Measurements from ENCODE around the gene MRTFA. TPM values are rescaled to one million over a fixed set of nuclear protein-coding genes. Genes with fewer than 3 reads are reported as not detected.

MRTFA gene
- total and polyA plus RNA-seq, 8 donors = 11.1 to 706 (median 61.2) TPM

DNA sequence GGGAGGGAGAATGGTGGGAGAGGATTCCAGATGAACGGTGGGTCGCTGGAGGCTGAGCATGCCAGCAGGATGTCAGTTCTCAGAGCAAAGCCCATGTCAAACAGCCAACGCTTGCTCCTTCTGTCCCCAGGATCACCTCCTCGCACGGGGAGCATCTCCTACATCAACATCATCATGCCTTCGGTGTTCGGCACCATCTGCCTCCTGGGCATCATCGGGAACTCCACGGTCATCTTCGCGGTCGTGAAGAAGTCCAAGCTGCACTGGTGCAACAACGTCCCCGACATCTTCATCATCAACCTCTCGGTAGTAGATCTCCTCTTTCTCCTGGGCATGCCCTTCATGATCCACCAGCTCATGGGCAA is 44.3 kb upstream of the MRTFA start:
- TF ChIP-seq POLR2AphosphoS5 (IDR thresholded peaks at IDR 0.05) = no peak
- intact Hi-C loops (cut with DNase I; ENCODE audit: low total_unique reads) = loop anchor here (5.0 kb wide), 1 partner anchor 76 kb away; no protein-coding TSS in a partner anchor
- WGBS, 5 donors = 91 to 96% (median 92%) methylated on average over 15 of the region's 15 CpGs

DNA sequence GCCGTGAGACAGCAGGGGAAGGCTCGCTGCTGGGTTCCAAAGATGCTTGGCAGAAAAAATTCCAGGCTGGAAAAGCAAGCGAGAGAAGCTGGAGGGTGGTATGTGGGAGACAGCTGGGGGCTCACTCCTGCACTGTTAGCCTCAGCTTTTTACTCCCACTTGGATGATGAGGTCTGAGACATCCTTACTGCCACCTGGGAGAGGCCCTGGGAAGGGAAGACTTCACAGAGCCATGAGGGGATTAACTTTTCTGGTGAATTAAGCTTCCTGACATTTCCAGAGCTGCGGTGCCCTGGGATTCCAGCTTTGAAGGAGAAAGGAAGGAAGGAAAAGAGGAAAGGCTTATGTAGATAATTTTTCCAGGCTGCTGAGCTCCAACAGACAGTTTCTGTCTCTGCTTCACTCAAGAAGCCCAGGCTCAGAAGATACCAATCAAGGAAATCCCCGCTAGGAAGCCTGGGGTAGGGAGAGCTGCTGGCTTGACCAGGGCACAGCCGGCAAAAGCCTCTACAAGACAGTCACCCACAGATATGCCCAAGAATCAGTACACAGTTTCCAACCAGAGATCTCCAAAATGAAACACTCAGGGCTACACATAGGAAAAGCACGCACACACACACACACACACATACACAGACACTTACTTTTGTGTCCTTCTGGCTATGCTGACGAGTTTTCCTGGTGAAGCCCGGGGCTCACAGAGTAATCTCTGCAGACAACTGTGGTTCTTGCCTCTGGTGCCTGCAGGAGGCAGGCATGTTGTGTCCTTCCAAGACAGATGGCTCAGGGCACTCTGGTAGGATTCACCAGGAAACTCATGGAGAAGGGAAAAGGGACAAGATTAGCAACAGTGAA is 43.7 kb upstream of the MRTFA start:
- Histone ChIP-seq H3K4me3 (peak overlapping the region in 1 of 4 donors; percentile 12), H3K27ac (no peak overlapping the region), H3K27me3 (peaks cover 0 to 49% (median 11%) of the 10 kb centered on the region in 3 donors), H3K4me1 (peaks cover 6 to 29% (median 20%) of the 10 kb centered on the region in 4 donors), H3K36me3 (no peaks in the 10 kb centered on the region), H3K9me3 (no peaks in the 10 kb centered on the region)
- 43 to 53% (median 47%) methylated on average over 9 of the region's 9 CpGs for WGBS, 5 donors
- TF ChIP-seq EP300 (IDR thresholded peaks at IDR 0.05) (no peak), POLR2AphosphoS5 (IDR thresholded peaks at IDR 0.05) (no peak)
- TF ChIP-seq, protein P1, sequence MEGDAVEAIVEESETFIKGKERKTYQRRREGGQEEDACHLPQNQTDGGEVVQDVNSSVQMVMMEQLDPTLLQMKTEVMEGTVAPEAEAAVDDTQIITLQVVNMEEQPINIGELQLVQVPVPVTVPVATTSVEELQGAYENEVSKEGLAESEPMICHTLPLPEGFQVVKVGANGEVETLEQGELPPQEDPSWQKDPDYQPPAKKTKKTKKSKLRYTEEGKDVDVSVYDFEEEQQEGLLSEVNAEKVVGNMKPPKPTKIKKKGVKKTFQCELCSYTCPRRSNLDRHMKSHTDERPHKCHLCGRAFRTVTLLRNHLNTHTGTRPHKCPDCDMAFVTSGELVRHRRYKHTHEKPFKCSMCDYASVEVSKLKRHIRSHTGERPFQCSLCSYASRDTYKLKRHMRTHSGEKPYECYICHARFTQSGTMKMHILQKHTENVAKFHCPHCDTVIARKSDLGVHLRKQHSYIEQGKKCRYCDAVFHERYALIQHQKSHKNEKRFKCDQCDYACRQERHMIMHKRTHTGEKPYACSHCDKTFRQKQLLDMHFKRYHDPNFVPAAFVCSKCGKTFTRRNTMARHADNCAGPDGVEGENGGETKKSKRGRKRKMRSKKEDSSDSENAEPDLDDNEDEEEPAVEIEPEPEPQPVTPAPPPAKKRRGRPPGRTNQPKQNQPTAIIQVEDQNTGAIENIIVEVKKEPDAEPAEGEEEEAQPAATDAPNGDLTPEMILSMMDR (IDR thresholded peaks at IDR 0.05) = no peak
- DNase-seq = no peak
- intact Hi-C loops (cut with DNase I; ENCODE audit: low total_unique reads) = loop anchor here (5.0 kb wide), 1 partner anchor 77 kb away; no protein-coding TSS in a partner anchor

More for the DNA sequence above, 44.3 kb upstream of the MRTFA start:
- Histone ChIP-seq H3K27me3 (peaks cover 0 to 52% (median 11%) of the 10 kb centered on the region in 3 donors), H3K9me3 (no peaks in the 10 kb centered on the region), H3K4me1 (peaks cover 6 to 29% (median 20%) of the 10 kb centered on the region in 4 donors), H3K36me3 (no peaks in the 10 kb centered on the region), H3K27ac (no peak overlapping the region), H3K4me3 (no peak overlapping the region)
- DNase-seq = no peak

DNA sequence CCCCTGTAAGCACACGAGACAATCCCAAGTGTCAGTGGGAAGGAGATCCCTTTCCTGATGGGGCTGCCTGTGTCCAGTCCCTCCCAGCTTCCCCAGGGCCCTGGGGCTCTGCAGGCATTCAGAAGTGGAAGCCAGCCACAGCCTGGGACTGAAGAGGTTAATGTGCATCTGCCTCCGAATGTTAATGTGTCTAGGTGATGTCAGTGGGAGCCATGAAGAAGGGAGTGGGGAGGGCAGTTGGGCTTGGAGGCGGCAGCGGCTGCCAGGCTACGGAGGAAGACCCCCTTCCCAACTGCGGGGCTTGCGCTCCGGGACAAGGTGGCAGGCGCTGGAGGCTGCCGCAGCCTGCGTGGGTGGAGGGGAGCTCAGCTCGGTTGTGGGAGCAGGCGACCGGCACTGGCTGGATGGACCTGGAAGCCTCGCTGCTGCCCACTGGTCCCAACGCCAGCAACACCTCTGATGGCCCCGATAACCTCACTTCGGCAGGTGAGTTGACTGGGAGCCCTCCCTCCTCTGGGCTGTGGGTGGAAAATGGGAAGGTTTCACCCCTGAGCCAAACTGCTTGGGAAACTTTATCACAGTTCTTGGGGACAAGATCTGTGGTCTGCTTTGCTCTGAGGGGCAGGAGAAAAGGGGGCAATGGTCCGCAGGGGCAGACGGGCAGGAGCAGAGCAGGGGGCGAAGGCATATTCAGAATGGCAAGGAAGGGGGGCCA is 42.9 kb upstream of the MRTFA start, which contains the start of gene MCHR1:
Gene MCHR1, plus strand, starts transcription at position 236 of the 715 bp plus-strand sequence. Its CDS starts 169 bp downstream, at position 405.
- Histone ChIP-seq H3K4me1 (peaks cover 6 to 29% (median 20%) of the 10 kb centered on the region in 4 donors), H3K9me3 (no peaks in the 10 kb centered on the region), H3K27me3 (peaks cover 0 to 41% (median 11%) of the 10 kb centered on the region in 3 donors), H3K4me3 (peak within 1 kb of the TSS; percentile 11 to 28 (median 20)), H3K27ac (no peak within 1 kb of the TSS), H3K36me3 (no peaks in the 10 kb centered on the region)
- 9 to 20% (median 14%) methylated on average over 14 to 21 of the region's 21 CpGs for WGBS, 5 donors
- intact Hi-C loops (cut with DNase I; ENCODE audit: low total_unique reads) = no loop called here
- DNase-seq = peak in 1 of 2 donors; percentile 57
- TF ChIP-seq EP300 (IDR thresholded peaks at IDR 0.05) (no peak), POLR2A (IDR thresholded peaks at IDR 0.05) (no peak), POLR2AphosphoS5 (IDR thresholded peaks at IDR 0.05) (no peak)
- TF ChIP-seq, protein P1 (IDR thresholded peaks at IDR 0.05) = no peak

DNA sequence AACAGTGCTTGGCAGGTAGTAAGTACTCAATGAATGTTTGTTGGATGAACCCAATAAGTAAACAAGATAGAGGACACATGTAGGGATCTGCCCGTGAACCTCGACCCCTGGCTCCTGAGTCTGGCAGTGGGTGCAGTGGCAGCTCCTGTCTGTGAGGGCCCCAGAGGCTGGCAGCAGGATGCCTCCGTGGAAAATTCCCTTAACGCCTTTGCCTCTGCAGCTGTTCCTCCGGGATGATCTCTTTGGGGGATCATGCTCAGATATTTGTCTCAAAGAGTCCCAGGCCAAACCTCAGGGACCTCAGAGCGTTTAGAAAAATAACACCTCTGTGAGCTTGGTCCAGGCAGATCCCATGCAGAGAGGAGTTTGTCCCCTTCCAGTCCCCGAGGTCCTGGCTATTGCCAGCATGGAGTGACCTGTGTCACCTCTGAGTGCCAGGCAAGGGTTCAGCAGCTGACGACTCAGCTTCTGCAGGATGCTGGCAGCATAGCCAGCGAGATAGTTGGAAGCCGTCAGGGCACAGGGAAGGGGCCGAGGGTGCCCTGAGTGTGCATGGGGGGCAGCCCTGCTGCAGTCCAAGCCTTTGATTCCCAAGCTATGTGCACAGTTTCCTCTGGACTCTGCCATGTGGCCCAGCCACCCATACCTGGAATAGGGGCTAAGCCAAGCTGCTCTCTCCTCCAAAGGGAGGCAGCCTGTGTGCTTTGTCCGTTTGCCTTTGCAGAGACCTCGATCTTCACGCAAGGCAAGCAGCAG is 42.2 kb upstream of the MRTFA start:
- intact Hi-C loops (cut with DNase I; ENCODE audit: low total_unique reads) = no loop called here
- DNase-seq = no peak
- peak overlapping the region in 2 of 4 donors; percentile 12 to 28 for H3K4me3 ChIP-seq
- H3K9me3 ChIP-seq = no peaks in the 10 kb centered on the region
- H3K36me3 ChIP-seq = no peaks in the 10 kb centered on the region
- H3K27me3 ChIP-seq = peaks cover 0 to 34% (median 11%) of the 10 kb centered on the region in 3 donors
- TF ChIP-seq POLR2A (IDR thresholded peaks at IDR 0.05) (no peak), EP300 (IDR thresholded peaks at IDR 0.05) (no peak), POLR2AphosphoS5 (IDR thresholded peaks at IDR 0.05) (no peak)
- TF ChIP-seq, protein P1 (IDR thresholded peaks at IDR 0.05) = no peak
- peaks cover 6 to 29% (median 20%) of the 10 kb centered on the region in 4 donors for H3K4me1 ChIP-seq
- H3K27ac ChIP-seq = no peak overlapping the region
- 62 to 71% (median 67%) methylated on average over 11 to 14 of the region's 14 CpGs for WGBS, 5 donors
